DMS53 (cell line): ENCODE results near the gene SCCPDH.
"Not testable (repeated sequence)": the region's sequence is repeated elsewhere in the genome, so short reads cannot be mapped to it uniquely, and the experiment has no call there.

ENCODE experiments used
- DNase-seq: peaks from one replicate; lab custom pipeline; 2025; lab: John Stamatoyannopoulos, UW

The SCCPDH gene

DNA sequence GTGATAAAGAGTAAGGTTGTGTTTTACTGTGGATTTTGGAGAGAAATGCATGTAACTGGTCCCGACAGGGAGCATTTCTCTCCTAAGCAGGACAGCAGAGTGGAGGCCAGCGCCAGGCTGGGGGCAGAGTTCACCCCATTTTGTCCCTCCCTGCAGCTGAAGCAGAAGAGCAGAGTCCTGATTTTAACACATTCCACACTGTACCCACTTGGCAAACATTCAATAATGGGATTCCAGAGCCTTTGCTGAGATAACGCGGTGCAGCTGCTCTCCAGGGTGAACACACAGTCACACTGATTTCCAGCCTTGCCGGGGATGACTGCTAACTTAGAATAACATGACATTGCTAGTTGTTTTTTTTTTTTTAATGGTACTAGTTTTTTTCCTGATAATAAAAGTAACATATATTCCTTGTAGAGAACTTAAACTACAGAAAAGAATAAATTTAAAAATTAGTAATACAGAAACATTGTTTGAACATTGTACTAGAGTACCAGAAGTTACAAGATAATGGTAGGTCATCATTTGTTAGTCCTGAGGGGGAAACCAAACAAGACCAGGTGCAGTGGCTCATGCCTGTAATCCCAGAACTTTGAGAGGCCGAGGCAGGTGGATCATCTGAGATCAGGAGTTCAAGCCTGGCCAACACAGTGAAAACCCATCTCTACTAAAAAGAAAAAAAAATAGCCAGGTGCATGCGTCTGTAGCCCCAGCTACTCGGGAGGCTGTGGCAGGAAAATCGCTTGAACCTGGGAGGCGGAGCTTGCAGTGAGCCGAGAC is 77.2 kb downstream of the SCCPDH start:
- peak; percentile 52 for DNase-seq

DNA sequence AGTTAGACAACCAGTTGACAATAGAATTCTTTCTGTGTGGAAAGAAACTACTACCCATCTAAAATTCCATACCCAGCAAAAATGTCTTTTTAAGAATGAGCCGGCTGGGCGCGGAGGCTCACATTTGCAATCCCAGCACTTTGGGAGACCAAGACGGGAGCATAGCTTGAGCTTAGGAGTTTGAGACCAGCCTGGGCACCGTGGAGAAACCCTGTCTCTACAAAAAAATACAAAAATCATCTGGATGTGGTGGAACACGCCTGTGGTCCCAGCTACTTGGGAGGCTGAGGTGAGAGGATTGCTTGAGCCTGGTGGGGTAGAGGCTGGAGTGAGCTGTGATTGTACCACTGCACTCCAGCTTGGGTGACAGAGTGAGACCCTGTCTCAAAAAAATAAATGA is 79.2 kb downstream of the SCCPDH start:
- no peak for DNase-seq

DNA sequence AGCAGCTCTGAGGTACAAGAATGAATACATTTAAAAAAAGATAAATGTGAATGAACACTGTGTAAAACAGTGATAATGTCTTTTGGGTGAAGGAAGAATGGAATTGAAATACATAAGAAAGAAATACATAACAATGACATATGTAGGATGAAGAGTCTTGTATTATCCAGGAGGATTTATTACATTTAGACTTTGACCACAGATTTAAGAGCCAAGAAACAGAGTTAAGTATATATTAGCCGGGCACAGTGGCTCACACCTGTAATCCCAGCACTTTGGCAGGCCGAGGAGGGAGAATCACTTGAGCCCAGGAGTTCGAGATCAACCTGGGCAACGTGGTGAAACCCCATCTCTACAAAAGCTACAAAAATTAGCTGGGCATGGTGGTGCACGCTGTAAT is 79.7 kb downstream of the SCCPDH start:
- DNase-seq, result no peak

DNA sequence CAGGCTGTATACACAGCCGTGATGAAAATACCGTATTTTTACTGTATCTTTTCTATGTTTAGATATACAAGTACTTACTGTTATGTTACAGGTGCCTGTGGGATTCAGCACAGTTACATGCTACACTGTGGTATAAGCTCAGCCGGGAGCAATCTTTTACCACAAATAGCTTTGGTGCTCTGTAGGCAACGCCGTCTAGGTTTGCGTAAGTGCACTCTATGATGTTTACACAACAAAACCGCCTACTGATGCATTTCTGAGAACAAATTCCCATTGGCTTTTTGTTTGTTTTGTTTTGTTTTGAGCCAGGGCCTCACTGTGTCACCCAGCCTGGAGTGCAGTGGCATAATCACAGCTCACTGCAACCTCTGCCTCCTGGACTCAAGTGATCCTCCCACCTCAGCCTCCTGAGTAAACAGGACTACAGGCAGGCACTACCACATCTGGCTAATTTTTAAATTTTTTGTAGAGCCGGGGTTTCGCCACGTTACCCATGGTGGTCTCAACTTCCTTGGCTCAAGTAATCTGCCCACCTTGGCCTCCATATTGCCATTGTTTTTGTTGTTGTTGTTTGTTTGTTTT is 81.0 kb downstream of the SCCPDH start:
- peak; percentile 76 for DNase-seq

DNA sequence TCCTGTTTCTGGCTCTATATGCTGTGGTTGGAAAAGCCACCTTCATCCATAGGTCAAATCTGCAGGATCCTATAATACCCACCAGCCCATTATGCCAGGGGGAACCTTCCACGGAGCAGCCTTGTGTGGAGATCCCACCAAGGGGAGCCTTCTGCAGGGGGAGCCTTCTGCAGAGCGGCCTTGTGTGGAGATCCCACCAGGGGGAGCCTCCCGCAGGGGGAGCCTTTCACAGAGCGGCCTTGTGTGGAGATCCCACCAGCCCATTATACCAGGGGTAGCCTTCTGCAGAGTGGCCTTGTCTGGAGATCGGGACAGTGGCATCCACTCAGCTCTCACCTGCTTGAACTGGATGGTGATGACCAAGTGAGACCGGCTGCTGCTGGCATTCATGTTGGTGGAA is 85.3 kb downstream of the SCCPDH start:
- no peak for DNase-seq

DNA sequence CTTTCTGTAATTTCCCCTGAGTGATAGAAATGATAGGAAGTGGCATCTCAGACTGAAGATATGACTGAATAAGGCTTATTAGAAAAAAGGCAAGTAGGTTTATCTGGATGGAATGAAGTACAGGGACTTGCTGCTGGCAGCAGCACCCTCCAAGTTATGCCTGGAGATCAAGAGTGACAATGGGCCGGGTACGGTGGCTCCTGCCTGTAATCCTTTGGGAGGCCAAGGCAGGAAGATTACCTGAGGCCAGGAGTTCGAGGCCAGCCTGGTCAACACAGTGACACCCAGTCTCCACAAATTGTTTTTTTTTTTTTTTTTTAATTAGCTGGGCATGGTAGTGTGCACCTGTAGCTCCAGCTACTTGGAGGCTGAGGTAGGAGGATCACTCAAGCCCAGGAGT is 87.8 kb downstream of the SCCPDH start:
- no peak for DNase-seq

DNA sequence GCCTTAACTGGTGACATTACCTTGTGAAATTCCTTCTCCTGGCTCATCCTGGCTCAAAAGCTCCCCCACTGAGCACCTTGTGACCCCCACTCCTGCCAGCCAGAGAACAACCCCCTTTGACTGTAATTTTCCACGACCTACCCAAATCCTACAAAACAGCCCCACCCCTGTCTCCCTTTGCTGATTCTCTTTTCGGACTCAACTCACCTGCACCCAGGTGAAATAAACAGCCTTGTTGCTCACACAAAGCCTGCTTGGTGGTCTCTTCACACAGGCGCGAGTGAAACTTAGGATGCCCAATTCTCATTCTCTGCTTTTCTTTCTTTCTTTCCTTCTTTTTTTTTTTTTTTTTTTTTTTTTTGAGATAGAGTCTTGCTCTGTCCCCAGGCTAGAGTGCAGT is 89.1 kb downstream of the SCCPDH start:
- not testable (repeated sequence) for DNase-seq

DNA sequence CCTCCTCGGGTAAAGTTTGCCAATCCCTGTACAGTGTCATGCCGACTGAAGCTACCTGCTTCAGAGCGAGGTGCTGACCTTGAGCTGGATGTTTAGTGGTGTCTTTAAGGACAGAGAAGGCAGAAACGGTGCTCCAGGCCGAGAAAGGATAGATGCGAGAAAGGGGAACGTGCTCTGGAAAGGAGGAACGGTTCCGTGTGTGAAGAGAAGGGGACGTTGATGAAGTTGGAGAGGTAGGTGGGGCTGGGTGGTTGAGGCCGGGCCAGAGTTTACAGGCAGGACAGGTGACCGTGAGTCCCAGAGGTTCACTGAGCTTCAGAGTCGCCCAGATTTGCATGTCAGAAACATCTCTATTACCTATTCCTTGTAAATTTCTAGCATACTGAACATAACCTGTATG is 90.7 kb downstream of the SCCPDH start:
- DNase-seq, result no peak

DNA sequence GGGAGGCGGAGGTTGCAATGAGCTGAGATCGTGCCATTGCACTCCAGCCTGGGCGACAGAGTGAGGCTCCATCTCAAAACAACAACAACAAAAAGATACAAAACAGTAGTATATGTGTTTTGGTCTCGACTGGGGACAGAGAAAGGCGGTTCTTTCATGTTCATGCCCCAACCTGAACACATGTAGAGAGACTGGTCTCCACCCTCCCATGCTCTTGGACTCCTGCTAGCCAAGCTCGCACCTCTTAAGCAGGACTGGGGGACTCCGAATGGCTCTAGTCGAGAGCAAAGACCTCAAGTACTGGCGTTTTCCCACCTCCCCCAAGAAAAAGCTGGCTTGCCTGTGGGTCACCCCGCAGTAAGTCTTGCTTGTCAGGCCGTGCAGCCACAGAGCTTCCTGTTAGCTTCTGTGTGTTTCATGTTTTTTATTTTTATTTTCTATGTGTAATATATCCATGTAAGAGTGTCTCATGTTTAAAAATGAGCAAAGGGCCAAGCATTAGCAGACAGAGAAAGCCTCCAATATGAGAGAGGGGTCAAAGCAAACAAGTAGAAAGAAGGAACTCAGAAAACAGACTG is 91.6 kb downstream of the SCCPDH start:
- DNase-seq, result no peak
